HEK293 (cell line): Measurements from ENCODE around the gene CSNK2A2.

Source experiments
- CTCF ChIA-PET: fragments of 350-600 bp; formaldehyde crosslinking; extraction: SDS; loops from one replicate; lab custom pipeline; 2021; ENCODE audit warnings: antibody characterized with exemption; lab: Yijun Ruan, JAX
- POLR2A ChIA-PET: fragments of 300-600 bp; formaldehyde crosslinking; extraction: SDS; loops from one replicate; lab custom pipeline; 2020; ENCODE audit warnings: antibody characterized with exemption, inconsistent platforms; lab: Yijun Ruan, JAX
- H3K27ac ChIP-seq: fragments of 200-500 bp; sonication (Bioruptor generic); 2 replicates; pipeline ENCODE4 v1.5.1; 2014; ENCODE audit warnings: low read depth, low read length, control low read depth, inconsistent platforms; ENCODE audit errors: extremely low read depth
- H3K36me3 ChIP-seq, 2 experiments: fragments of 200-500 bp in 1 of 2; sonication (Bioruptor generic) in 1 of 2; 1 replicate in 1 of 2; 2 replicates in 1 of 2; pipeline ENCODE4 v1.5.1; 2014 to 2017; ENCODE audit warnings: inconsistent platforms in 2 of 2, low read length in 2 of 2; ENCODE audit not compliant: control insufficient read depth in 2 of 2, insufficient read depth in 1 of 2
- H3K4me1 ChIP-seq: fragments of 200-500 bp; sonication (Bioruptor generic); 2 replicates; pipeline ENCODE4 v1.5.1; 2014; ENCODE audit warnings: mild to moderate bottlenecking, low read length, inconsistent platforms; ENCODE audit not compliant: control insufficient read depth, insufficient read depth
- H3K4me3 ChIP-seq: 2 replicates; pipeline ENCODE4 v1.5.1; 2011; ENCODE audit warnings: low read depth, mild to moderate bottlenecking, control low read depth, low read length, moderate library complexity
- H3K9me3 ChIP-seq: fragments of 200-500 bp; sonication (Bioruptor generic); 2 replicates; pipeline ENCODE4 v1.5.1; 2014; ENCODE audit warnings: low read depth, low read length, inconsistent platforms; ENCODE audit not compliant: control insufficient read depth, insufficient read depth
- BCL11A ChIP-seq: fragments of 450-650 bp; formaldehyde crosslinking; IDR thresholded peaks from 2 replicates; pipeline ENCODE4 v1.5.1; 2016; ENCODE audit warnings: low read depth, missing biosample characterization, missing genetic modification characterization
- GLI2 ChIP-seq: fragments of 450-650 bp; formaldehyde crosslinking; IDR thresholded peaks from 2 replicates; pipeline ENCODE4; 2017; ENCODE audit warnings: missing biosample characterization, missing genetic modification characterization, low read depth, borderline replicate concordance
- GLIS1 ChIP-seq: fragments of 450-650 bp; formaldehyde crosslinking; IDR thresholded peaks from 2 replicates; pipeline ENCODE4 v1.5.1; 2016; ENCODE audit warnings: missing biosample characterization, missing genetic modification characterization
- GLIS2 ChIP-seq: fragments of 450-650 bp; formaldehyde crosslinking; IDR thresholded peaks from 2 replicates; pipeline ENCODE4 v1.5.1; 2016; ENCODE audit warnings: missing biosample characterization, missing genetic modification characterization
- INSM2 ChIP-seq: fragments of 450-650 bp; formaldehyde crosslinking; IDR thresholded peaks from 2 replicates; pipeline ENCODE4 v1.5.1; 2016; ENCODE audit warnings: missing biosample characterization, missing genetic modification characterization
- KLF8 ChIP-seq: fragments of 450-650 bp; formaldehyde crosslinking; IDR thresholded peaks from 2 replicates; pipeline ENCODE4 v1.5.1; 2016; ENCODE audit warnings: missing biosample characterization, missing genetic modification characterization
- MYNN ChIP-seq: fragments of 450-650 bp; formaldehyde crosslinking; IDR thresholded peaks from 2 replicates; pipeline ENCODE4 v1.5.1; 2016; ENCODE audit warnings: missing biosample characterization, missing genetic modification characterization, borderline replicate concordance
- MZF1 ChIP-seq: fragments of 450-650 bp; formaldehyde crosslinking; IDR thresholded peaks from 2 replicates; pipeline ENCODE4 v1.5.1; 2017; ENCODE audit warnings: missing biosample characterization, missing genetic modification characterization, borderline replicate concordance
- SP3 ChIP-seq: fragments of 450-650 bp; formaldehyde crosslinking; IDR thresholded peaks from 2 replicates; pipeline ENCODE4 v1.5.1; 2016; ENCODE audit warnings: missing biosample characterization, missing genetic modification characterization
- ZBTB21 ChIP-seq: fragments of 450-650 bp; formaldehyde crosslinking; IDR thresholded peaks from 2 replicates; pipeline ENCODE4 v1.5.1; 2017; ENCODE audit warnings: missing biosample characterization, missing genetic modification characterization
- ZNF10 ChIP-seq: fragments of 450-650 bp; formaldehyde crosslinking; IDR thresholded peaks from 2 replicates; pipeline ENCODE4 v1.5.1; 2017; ENCODE audit warnings: missing biosample characterization, missing genetic modification characterization
- ZNF112 ChIP-seq: fragments of 450-650 bp; formaldehyde crosslinking; IDR thresholded peaks from 2 replicates; pipeline ENCODE4 v1.5.0; 2017; ENCODE audit warnings: missing biosample characterization, missing genetic modification characterization
- ZNF132 ChIP-seq: fragments of 450-650 bp; formaldehyde crosslinking; IDR thresholded peaks from 2 replicates; pipeline ENCODE4 v1.5.1; 2017; ENCODE audit warnings: missing biosample characterization, missing genetic modification characterization, borderline replicate concordance
- ZNF146 ChIP-seq: fragments of 450-650 bp; formaldehyde crosslinking; IDR thresholded peaks from 2 replicates; pipeline ENCODE4 v1.5.1; 2016; ENCODE audit warnings: missing biosample characterization, missing genetic modification characterization
- ZNF157 ChIP-seq: fragments of 450-650 bp; formaldehyde crosslinking; IDR thresholded peaks from 2 replicates; pipeline ENCODE4 v1.5.1; 2016; ENCODE audit warnings: missing biosample characterization, missing genetic modification characterization
- ZNF18 ChIP-seq: fragments of 450-650 bp; formaldehyde crosslinking; IDR thresholded peaks from 2 replicates; pipeline ENCODE4 v1.5.1; 2016; ENCODE audit warnings: missing biosample characterization, missing genetic modification characterization
- ZNF248 ChIP-seq: fragments of 450-650 bp; formaldehyde crosslinking; IDR thresholded peaks from 2 replicates; pipeline ENCODE4 v1.5.1; 2017; ENCODE audit warnings: missing biosample characterization, missing genetic modification characterization
- ZNF335 ChIP-seq: fragments of 450-650 bp; formaldehyde crosslinking; conservative IDR thresholded peaks from 2 replicates; pipeline ENCODE4 v1.5.1; 2016; ENCODE audit warnings: missing biosample characterization, missing genetic modification characterization
- ZNF394 ChIP-seq: fragments of 450-650 bp; formaldehyde crosslinking; IDR thresholded peaks from 2 replicates; pipeline ENCODE4 v1.5.1; 2016; ENCODE audit warnings: missing biosample characterization, missing genetic modification characterization, mild to moderate bottlenecking, moderate library complexity, borderline replicate concordance
- ZNF426 ChIP-seq: fragments of 450-650 bp; formaldehyde crosslinking; IDR thresholded peaks from 2 replicates; pipeline ENCODE4 v1.5.1; 2017; ENCODE audit warnings: missing biosample characterization, missing genetic modification characterization, mild to moderate bottlenecking, inconsistent platforms, moderate library complexity
- ZNF501 ChIP-seq: fragments of 450-650 bp; formaldehyde crosslinking; IDR thresholded peaks from 2 replicates; pipeline ENCODE4 v1.5.1; 2016; ENCODE audit warnings: missing biosample characterization, missing genetic modification characterization
- ZNF529 ChIP-seq: fragments of 450-650 bp; formaldehyde crosslinking; IDR thresholded peaks from 2 replicates; pipeline ENCODE4 v1.5.1; 2017; ENCODE audit warnings: missing genetic modification characterization, missing biosample characterization; ENCODE audit not compliant: insufficient replicate concordance
- ZNF530 ChIP-seq: fragments of 450-650 bp; formaldehyde crosslinking; IDR thresholded peaks from 2 replicates; pipeline ENCODE4 v1.5.1; 2016; ENCODE audit warnings: low read depth, missing biosample characterization, missing genetic modification characterization
- ZNF701 ChIP-seq: fragments of 450-650 bp; formaldehyde crosslinking; IDR thresholded peaks from 2 replicates; pipeline ENCODE4 v1.5.1; 2016; ENCODE audit warnings: missing biosample characterization, missing genetic modification characterization
- ZNF704 ChIP-seq: fragments of 450-650 bp; formaldehyde crosslinking; IDR thresholded peaks from 2 replicates; pipeline ENCODE4 v1.5.1; 2016; ENCODE audit warnings: missing biosample characterization, missing genetic modification characterization
- ZNF747 ChIP-seq: fragments of 450-650 bp; formaldehyde crosslinking; IDR thresholded peaks from 2 replicates; pipeline ENCODE4 v1.5.1; 2016; ENCODE audit warnings: missing biosample characterization, missing genetic modification characterization

The CSNK2A2 gene

GRCh38 chr16:58148526-58148925, 49.4 kb downstream of the CSNK2A2 start:
- Histone ChIP-seq H3K36me3 (no peaks in the 10 kb centered on the region), H3K9me3 (no peaks in the 10 kb centered on the region), H3K27ac (no peak overlapping the region), H3K4me3 (no peak overlapping the region), H3K4me1 (no peaks in the 10 kb centered on the region)
- TF ChIP-seq ZBTB21 (tag by site-specific recombination) (no peak), GLIS1 (tag by site-specific recombination) (no peak), MZF1 (tag by site-specific recombination) (no peak), ZNF426 (no peak), ZNF704 (tag by site-specific recombination) (no peak), ZNF10 (tag by site-specific recombination) (no peak), SP3 (no peak), INSM2 (tag by site-specific recombination) (no peak), ZNF248 (tag by site-specific recombination) (no peak), ZNF530 (tag by site-specific recombination) (no peak), ZNF394 (tag by site-specific recombination) (no peak), ZNF18 (tag by site-specific recombination) (no peak), ZNF335 (tag by site-specific recombination) (no peak), GLI2 (tag by site-specific recombination) (no peak), BCL11A (tag by site-specific recombination) (no peak), KLF8 (tag by site-specific recombination) (no peak), GLIS2 (tag by site-specific recombination) (no peak), ZNF529 (tag by site-specific recombination) (no peak), ZNF146 (tag by site-specific recombination) (no peak), ZNF157 (tag by site-specific recombination) (no peak)
- CTCF ChIA-PET, result no interaction called here
- POLR2A ChIA-PET, result no interaction called here

DNA sequence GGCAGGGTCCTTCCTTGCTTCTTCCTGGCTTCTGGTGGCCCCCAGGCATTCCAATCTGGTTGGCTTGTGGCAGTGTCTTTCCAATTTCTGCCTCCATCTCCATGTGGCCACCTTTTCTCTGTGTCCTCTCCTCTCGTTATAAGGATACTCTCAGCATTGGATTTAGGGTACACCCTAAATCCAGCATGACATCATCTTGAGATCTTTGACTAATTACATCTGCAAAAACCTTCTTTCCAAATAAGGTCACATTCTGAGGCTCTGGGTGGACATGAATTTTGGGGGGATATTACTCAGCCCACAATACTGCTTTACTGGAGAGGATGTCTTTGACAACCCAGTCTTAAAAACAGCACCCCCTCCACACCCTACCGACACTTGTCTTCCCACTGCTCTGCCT, 49.8 kb downstream of the CSNK2A2 start:
- Histone ChIP-seq H3K4me1 (no peaks in the 10 kb centered on the region), H3K27ac (no peak overlapping the region), H3K4me3 (no peak overlapping the region), H3K9me3 (no peaks in the 10 kb centered on the region), H3K36me3 (no peaks in the 10 kb centered on the region)
- TF ChIP-seq ZNF701, result no peak
- no peak for TF ChIP-seq MYNN (tag by site-specific recombination)
- no peak for TF ChIP-seq ZNF132 (tag by site-specific recombination)
- no peak for TF ChIP-seq ZNF112 (tag by site-specific recombination)
- no peak for TF ChIP-seq ZNF501 (tag by site-specific recombination)
- no peak for TF ChIP-seq ZNF747 (tag by site-specific recombination)
- no peak for TF ChIP-seq BCL11A (tag by site-specific recombination)
- no peak for TF ChIP-seq ZNF146 (tag by site-specific recombination)
- ChIA-PET POLR2A (no interaction called here), CTCF (interaction anchor here (0.7 kb wide), 1 partner anchor 492 kb away, joined by 5 read pairs; no protein-coding TSS in a partner anchor)
